Posterior vena cava (tissue), 2 donors: ENCODE results near the gene RUBCN. TPM values are rescaled to one million over a fixed set of nuclear protein-coding genes. Genes with fewer than 3 reads are reported as not detected.
"Not testable (repeated sequence)": the region's sequence is repeated elsewhere in the genome, so short reads cannot be mapped to it uniquely, and the experiment has no call there.

Experiments used
- DNase-seq: peaks from one replicate; pipeline ENCODE4 v3.0.0-alpha.2; 2020; ENCODE audit warnings: low spot score
- intact Hi-C, 2 donors: fragments of 100-400 bp; cut with DNase I; formaldehyde crosslinking; loops; one replicate each; pipeline versions ENCODE4 v1.14.1 to v1.14.2; 2022 to 2023
- total RNA-seq, 2 donors: library from RNA; stranded (reverse); fragmentation: NEBNext Ultra II Directional; extraction: Animal tissue kit (Norgen Biotek cat#: 25700); gene quantifications; one replicate each; pipeline ENCODE4 v1.2.1, GENCODE V29; 2021
- donor health status: DM: yes; HTN: yes; CAD: no.
- donor health status: DM: yes; HTN: yes; CAD: no.

RUBCN gene
- total RNA-seq, 2 donors from 2014 or later = 22.6 to 31.2 TPM

DNA sequence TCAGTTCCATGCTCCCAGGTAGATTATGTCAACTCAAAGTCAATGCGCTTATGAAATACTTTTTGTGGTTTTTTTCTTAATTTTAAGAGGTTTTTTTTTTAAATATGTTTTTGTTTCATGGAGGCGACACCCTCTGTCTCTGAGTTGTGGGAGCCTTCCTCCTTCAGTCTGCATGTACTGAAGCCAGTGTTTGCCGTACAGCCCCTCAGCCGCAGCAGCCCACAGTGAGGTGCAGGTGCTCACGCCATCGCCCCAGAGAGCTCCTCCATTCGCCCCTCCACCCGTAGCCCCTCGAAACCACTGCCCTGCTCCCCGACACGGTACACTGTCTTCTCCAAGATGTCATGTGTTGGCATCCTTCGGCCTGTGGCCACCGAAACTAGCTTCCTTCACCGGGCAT is 107.4 kb downstream of the RUBCN start:
- intact Hi-C loops, DNase-seq: not testable (repeated sequence)

- intact Hi-C loops = not testable (repeated sequence)
- peak; percentile 97 for DNase-seq
These were observed 108.8 kb downstream of the RUBCN start for GRCh38 chr3:197627772-197628523.

DNA sequence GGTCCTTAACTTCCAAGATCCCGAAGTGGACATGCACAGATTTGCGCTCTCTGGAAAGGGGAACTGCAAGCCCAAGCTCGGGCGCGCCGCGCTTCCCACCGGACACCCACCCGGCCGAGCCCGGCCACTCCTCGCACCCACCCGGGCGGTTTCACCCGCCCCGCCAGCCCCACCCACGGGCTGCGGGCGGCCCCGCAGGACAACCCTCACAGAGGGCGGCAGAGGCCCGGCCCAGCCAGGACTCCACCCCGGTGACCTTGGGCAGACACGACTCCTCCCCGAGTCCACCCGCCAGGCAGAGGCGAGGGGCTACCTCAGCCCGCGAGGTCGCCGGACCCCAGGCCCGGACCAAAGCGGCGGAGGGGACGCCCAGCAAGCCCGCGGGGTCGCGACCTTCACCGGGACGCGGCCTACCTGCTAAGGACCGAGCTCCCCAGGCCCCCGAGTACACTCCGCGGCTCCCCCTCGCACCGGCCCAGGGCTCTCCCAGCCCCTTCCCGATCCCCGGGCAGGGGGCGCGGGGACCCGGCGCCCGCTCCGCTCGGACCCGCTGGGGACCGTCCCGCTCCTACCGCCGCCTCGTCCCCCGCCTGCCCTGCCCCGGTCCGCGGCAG is 109.4 kb downstream of the RUBCN start:
- intact Hi-C loops, DNase-seq: not testable (repeated sequence)

GRCh38 chr3:197626404-197627157 is 110.1 kb downstream of the RUBCN start:
- DNase-seq, intact Hi-C loops: not testable (repeated sequence)

- intact Hi-C loops, DNase-seq: not testable (repeated sequence)
These were observed 115.2 kb downstream of the RUBCN start for GRCh38 chr3:197621478-197621877.

Other genes with a start within 250 kb of the RUBCN start
- gene BDH1, start 180.9 kb downstream of the RUBCN start, total RNA-seq = 1 to 10 TPM; 3.1 to 3.4 TPM
- gene FYTTD1, start 13.0 kb upstream of the RUBCN start, total RNA-seq = 10 to 100 TPM; 56.2 to 75.1 TPM
- gene LRCH3, start 54.4 kb upstream of the RUBCN start, total RNA-seq = 10 to 100 TPM; 58.7 to 67.5 TPM
- gene RPL35A, start 213.3 kb upstream of the RUBCN start, total RNA-seq = 100 to 1,000 TPM; 655 to 664 TPM
- gene LMLN, start 223.3 kb upstream of the RUBCN start, total RNA-seq = 1 to 10 TPM; 6.5 to 7.3 TPM